ENCODE results near the gene RHEB. TPM values are rescaled to one million over a fixed set of nuclear protein-coding genes. Genes with fewer than 3 reads are reported as not detected.
A peak's percentile ranks its signal among the peaks of the same experiment; 100 is the strongest.

RHEB gene
- total RNA-seq, 1 donor from 2014 or later: 96.0 TPM

- Histone ChIP-seq H3K4me3 (no peak overlapping the region), H3K9me3 (peaks cover 5% of the 10 kb centered on the region), H3K36me3 (no peaks in the 10 kb centered on the region), H3K4me1 (peaks cover 8% of the 10 kb centered on the region), H3K27me3 (ENCODE audit: low read depth) (no peaks in the 10 kb centered on the region), H3K27ac (no peak overlapping the region)
- TF ChIP-seq, protein P1, sequence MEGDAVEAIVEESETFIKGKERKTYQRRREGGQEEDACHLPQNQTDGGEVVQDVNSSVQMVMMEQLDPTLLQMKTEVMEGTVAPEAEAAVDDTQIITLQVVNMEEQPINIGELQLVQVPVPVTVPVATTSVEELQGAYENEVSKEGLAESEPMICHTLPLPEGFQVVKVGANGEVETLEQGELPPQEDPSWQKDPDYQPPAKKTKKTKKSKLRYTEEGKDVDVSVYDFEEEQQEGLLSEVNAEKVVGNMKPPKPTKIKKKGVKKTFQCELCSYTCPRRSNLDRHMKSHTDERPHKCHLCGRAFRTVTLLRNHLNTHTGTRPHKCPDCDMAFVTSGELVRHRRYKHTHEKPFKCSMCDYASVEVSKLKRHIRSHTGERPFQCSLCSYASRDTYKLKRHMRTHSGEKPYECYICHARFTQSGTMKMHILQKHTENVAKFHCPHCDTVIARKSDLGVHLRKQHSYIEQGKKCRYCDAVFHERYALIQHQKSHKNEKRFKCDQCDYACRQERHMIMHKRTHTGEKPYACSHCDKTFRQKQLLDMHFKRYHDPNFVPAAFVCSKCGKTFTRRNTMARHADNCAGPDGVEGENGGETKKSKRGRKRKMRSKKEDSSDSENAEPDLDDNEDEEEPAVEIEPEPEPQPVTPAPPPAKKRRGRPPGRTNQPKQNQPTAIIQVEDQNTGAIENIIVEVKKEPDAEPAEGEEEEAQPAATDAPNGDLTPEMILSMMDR (IDR thresholded peaks at IDR 0.05): no peak
- intact Hi-C loops (cut with DNase I): no loop called here
- ATAC-seq: no peak
- no peak for DNase-seq
These were observed 99.6 kb downstream of the RHEB start for GRCh38 chr7:151420144-151420543.

- Histone ChIP-seq H3K9me3 (peaks cover 5% of the 10 kb centered on the region), H3K36me3 (no peaks in the 10 kb centered on the region), H3K27me3 (ENCODE audit: low read depth) (no peaks in the 10 kb centered on the region), H3K4me1 (peaks cover 8% of the 10 kb centered on the region), H3K4me3 (no peak overlapping the region), H3K27ac (no peak overlapping the region)
- intact Hi-C loops (cut with DNase I): no loop called here
- DNase-seq: no peak
- TF ChIP-seq, protein P1 (IDR thresholded peaks at IDR 0.05): no peak
- peak; percentile 37 to 57 for ATAC-seq
These were observed 102.8 kb downstream of the RHEB start for GRCh38 chr7:151416941-151417315.

DNA sequence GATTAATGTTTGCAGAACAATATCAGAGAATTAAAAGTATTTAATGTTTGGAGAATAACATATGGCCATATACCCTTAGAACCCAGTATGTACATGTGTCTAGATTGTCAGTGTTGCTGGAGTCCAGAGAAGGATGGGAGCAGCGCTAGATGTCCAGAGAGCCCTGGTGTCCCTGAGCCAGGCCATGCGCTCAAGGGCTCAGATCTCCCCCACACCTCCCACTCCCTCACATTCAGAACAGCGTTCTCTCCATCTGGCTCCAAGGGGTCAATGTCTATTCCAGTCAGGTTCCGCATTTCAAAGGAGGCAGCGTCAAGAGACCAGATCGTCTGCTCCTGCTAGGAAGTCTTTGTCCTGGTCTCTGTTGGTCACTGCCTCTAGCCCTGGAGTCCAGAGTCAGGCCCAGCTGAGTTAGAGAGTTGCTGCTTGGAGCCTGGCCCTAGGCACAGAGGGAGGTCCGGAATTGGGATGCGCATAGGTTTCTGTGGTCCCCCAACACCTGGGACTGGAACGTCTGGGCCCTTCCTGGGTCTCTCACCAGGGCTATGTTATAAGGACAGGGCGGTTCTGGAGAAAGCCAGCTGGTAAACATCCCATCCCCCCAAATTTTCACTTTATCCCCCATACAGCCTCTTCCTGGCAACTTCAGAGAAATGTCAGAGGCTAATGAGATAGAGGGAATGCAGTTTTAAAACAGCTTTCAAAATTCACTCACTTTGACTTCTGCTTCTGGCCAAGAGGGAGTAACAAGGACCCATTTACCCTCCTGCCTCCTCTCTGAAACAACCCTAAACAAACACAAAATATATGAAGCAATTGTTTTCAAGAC, 103.4 kb downstream of the RHEB start:
- intact Hi-C loops (cut with DNase I): no loop called here

More for the DNA sequence above, 103.4 kb downstream of the RHEB start:
- H3K27ac ChIP-seq: no peak overlapping the region
- peaks cover 5% of the 10 kb centered on the region for H3K9me3 ChIP-seq
- no peak overlapping the region for H3K4me3 ChIP-seq
- peak; percentile 6 to 22 for ATAC-seq
- H3K36me3 ChIP-seq: no peaks in the 10 kb centered on the region
- no peak for DNase-seq
- TF ChIP-seq, protein P1 (IDR thresholded peaks at IDR 0.05): no peak
- H3K27me3 ChIP-seq (ENCODE audit: low read depth): peaks cover 1% of the 10 kb centered on the region
- H3K4me1 ChIP-seq: peaks cover 8% of the 10 kb centered on the region

Small RNA genes lying within 50 kb of the gene (microRNA-seq; reads per million reads assigned to microRNA genes)
- gene MIR3907 (ENCODE audit: borderline number of aligned reads): not detected

Other genes with a start within 250 kb of the RHEB start
- 53.7 TPM for gene NUB1, start 178.1 kb downstream of the RHEB start, total RNA-seq
- 4.4 TPM for gene WDR86, start 109.9 kb downstream of the RHEB start, total RNA-seq
- not detected for gene CRYGN, start 79.8 kb downstream of the RHEB start, total RNA-seq

All from lower lobe of right lung (tissue), 2 donors.